Ovary (tissue), 9 donors: ENCODE results near the gene RACK1. TPM values are rescaled to one million over a fixed set of nuclear protein-coding genes. Genes with fewer than 3 reads are reported as not detected.

Source experiments
- DNase-seq, 5 donors: peaks; one replicate each; pipeline ENCODE4 v3.0.0-alpha.2; 2019 to 2020
- H3K27ac ChIP-seq, 2 donors: fragments of 200-600 bp; one replicate each; pipeline versions ENCODE4 v1.5.1 to v1.8.0; 2019 to 2022
- H3K27me3 ChIP-seq: fragments of 200-600 bp; one replicate; pipeline ENCODE4 v1.8.0; 2022
- H3K36me3 ChIP-seq: fragments of 200-600 bp; sonication (generic); one replicate; pipeline ENCODE4 v1.5.1; 2019
- H3K4me1 ChIP-seq: one replicate; pipeline ENCODE4 v1.8.1; 2013; ENCODE audit warnings: mild to moderate bottlenecking, moderate library complexity; ENCODE audit not compliant: insufficient read depth
- H3K4me3 ChIP-seq: fragments of 200-600 bp; sonication (generic); one replicate; pipeline ENCODE4 v1.5.1; 2017
- H3K9me3 ChIP-seq, 2 donors: fragments of 200-600 bp in 1 of 2; sonication (generic) in 1 of 2; one replicate each; pipeline versions ENCODE4 v1.5.1 to v1.8.1; 2013 to 2019; ENCODE audit warnings: mild to moderate bottlenecking in 1 of 2, moderate library complexity in 1 of 2
- CTCF ChIP-seq, 3 donors: fragments of 450-650 bp in 2 of 3; fragments of 200-600 bp in 1 of 3; IDR thresholded peaks; one replicate each; pipeline versions ENCODE4 v1.5.1 to v1.8.0; 2016 to 2022; ENCODE audit warnings: antibody characterized with exemption in 3 of 3, mild to moderate bottlenecking in 1 of 3
- EP300 ChIP-seq: sonication (generic); formaldehyde crosslinking; IDR thresholded peaks from one replicate; pipeline ENCODE4 v1.6.1; 2017; ENCODE audit warnings: antibody characterized with exemption
- POLR2A ChIP-seq: fragments of 450-650 bp; IDR thresholded peaks from one replicate; pipeline ENCODE4 v1.6.1; 2017; ENCODE audit warnings: antibody characterized with exemption, mild to moderate bottlenecking, moderate library complexity
- WGBS, 3 donors: extraction: QIAGEN DNeasy Blood & Tissue Kit in 1 of 3; methylation state at CpG; one replicate each; pipeline versions ENCODE4 v1.1.5 to v1.1.7; 2013 to 2017; 5-methylcytosine and 5-hydroxymethylcytosine counted together
- intact Hi-C, 4 donors: fragments of 100-400 bp; cut with DNase I; formaldehyde crosslinking; loops; one replicate each; pipeline versions ENCODE4 v1.11.0 to v1.15.1; 2022 to 2023
- polyA plus RNA-seq, 2 donors: library from polyadenylated mRNA; stranded (reverse); fragments of 200-250 nt in 1 of 2; fragments of 350-450 nt in 1 of 2; fragmentation: Illumina TruSeq in 1 of 2; extraction: RNeasy Lipid Tissue Mini Kit (QIAGEN cat#74804) in 1 of 2; gene quantifications; one replicate each; pipeline ENCODE4 v1.2.3, GENCODE V29; 2013 to 2014
- total RNA-seq, 7 donors: library from RNA; depleted of rRNA in 2 of 7; stranded (reverse); fragments of >200 nt in 2 of 7; fragmentation: NEBNext Ultra II Directional in 3 of 7; extraction: Animal tissue kit (Norgen Biotek cat#: 25700) in 3 of 7; gene quantifications; one replicate each; pipeline versions ENCODE4 v1.1.0 to v1.2.4, GENCODE V29; 2016 to 2023
- donor health status: DM: no; HTN: no; CAD: no; lungs with moderate emphysema.
- donor health status: DM: no; HTN: no; CAD: no.
- donor health status: Bipolar disorder and iron deficiency.
- donor health status: DM: yes; HTN: yes; CAD: no.
- donor health status: DM: no; HTN: no; CAD: no.
- donor health status: DM: yes; HTN: yes; CAD: no.

Gene RACK1
- total and polyA plus RNA-seq, 9 donors, result 2,570 to 4,895 (median 3,203) TPM

GRCh38 chr5:181258576-181258975 is 14.9 kb upstream of the RACK1 start:
- Histone ChIP-seq H3K27me3 (no peaks in the 10 kb centered on the region), H3K36me3 (no peaks in the 10 kb centered on the region), H3K9me3 (no peaks in the 10 kb centered on the region), H3K27ac (no peak overlapping the region), H3K4me1 (peaks cover 16% of the 10 kb centered on the region), H3K4me3 (no peak overlapping the region)
- no peak for DNase-seq
- no peak for TF ChIP-seq POLR2A
- WGBS, 3 donors, result 51 to 56% (median 51%) methylated on average over 3 of the region's 3 CpGs
- intact Hi-C loops, result no loop called here

- TF ChIP-seq CTCF (IDR thresholded peaks at IDR 0.05), result no peak
- no peak for TF ChIP-seq POLR2A
- TF ChIP-seq EP300, result no peak
- Histone ChIP-seq H3K27me3 (no peaks in the 10 kb centered on the region), H3K4me3 (no peak overlapping the region), H3K4me1 (peaks cover 11% of the 10 kb centered on the region), H3K27ac (no peak overlapping the region), H3K36me3 (no peaks in the 10 kb centered on the region), H3K9me3 (no peaks in the 10 kb centered on the region)
- intact Hi-C loops, result no loop called here
- 60 to 64% (median 62%) methylated on average over 7 of the region's 7 CpGs for WGBS, 3 donors
- no peak for DNase-seq
Measured at GRCh38 chr5:181255836-181256578, 12.3 kb upstream of the RACK1 start.

- WGBS, 3 donors, result 8 to 15% (median 10%) methylated on average over 1 of the region's 1 CpG
- H3K27ac ChIP-seq, result no peak overlapping the region
- intact Hi-C loops, result no loop called here
- H3K9me3 ChIP-seq, result no peaks in the 10 kb centered on the region
- H3K36me3 ChIP-seq, result no peaks in the 10 kb centered on the region
- no peak for DNase-seq
- no peaks in the 10 kb centered on the region for H3K27me3 ChIP-seq
- peaks cover 11% of the 10 kb centered on the region for H3K4me1 ChIP-seq
- no peak for TF ChIP-seq POLR2A
- no peak for TF ChIP-seq EP300
- TF ChIP-seq CTCF (IDR thresholded peaks at IDR 0.05), result no peak
- H3K4me3 ChIP-seq, result no peak overlapping the region
Measured at GRCh38 chr5:181255276-181255675, 11.6 kb upstream of the RACK1 start.

- DNase-seq, result peak in 1 of 5 donors; percentile 17
- WGBS, 3 donors, result 42 to 49% (median 48%) methylated on average over 4 of the region's 4 CpGs
- Histone ChIP-seq H3K9me3 (no peaks in the 10 kb centered on the region), H3K36me3 (no peaks in the 10 kb centered on the region), H3K27me3 (no peaks in the 10 kb centered on the region), H3K4me1 (peaks cover 14% of the 10 kb centered on the region), H3K4me3 (peak overlapping the region; percentile 85), H3K27ac (peak overlapping the region in 1 of 2 donors; percentile 27)
- intact Hi-C loops, result loop anchor here in 1 of 4 donors (10.0 kb wide), 1 partner anchor 433 kb away; no protein-coding TSS in a partner anchor
- TF ChIP-seq EP300 (no peak), CTCF (IDR thresholded peaks at IDR 0.05) (no peak), POLR2A (no peak)
Measured at GRCh38 chr5:181248277-181248676, 4.6 kb upstream of the RACK1 start.
